Muscle layer of duodenum (tissue), 2 donors: ENCODE measurements around the gene RGCC.

Experiments used
- H3K27ac ChIP-seq: one replicate; pipeline ENCODE4 v1.7.0; 2013; ENCODE audit warnings: mild to moderate bottlenecking, low read length
- H3K27me3 ChIP-seq: one replicate; pipeline ENCODE4 v1.7.0; 2013; ENCODE audit warnings: low read depth, mild to moderate bottlenecking, control low read depth, low read length
- H3K36me3 ChIP-seq, 2 donors: one replicate each; pipeline ENCODE4 v1.7.0; 2013; ENCODE audit warnings: low read length in 2 of 2, control low read depth in 1 of 2, mild to moderate bottlenecking in 1 of 2; ENCODE audit not compliant: insufficient read depth in 2 of 2, control insufficient read depth in 1 of 2
- H3K4me1 ChIP-seq, 2 donors: one replicate each; pipeline ENCODE4 v1.7.0; 2013; ENCODE audit warnings: low read length in 2 of 2, mild to moderate bottlenecking in 2 of 2, control low read depth in 1 of 2, moderate library complexity in 1 of 2; ENCODE audit not compliant: insufficient read depth in 2 of 2, control insufficient read depth in 1 of 2
- H3K4me3 ChIP-seq, 2 donors: one replicate each; pipeline ENCODE4 v1.7.0; 2013; ENCODE audit warnings: low read length in 2 of 2, low read depth in 1 of 2, mild to moderate bottlenecking in 1 of 2
- H3K9me3 ChIP-seq, 2 donors: one replicate each; pipeline ENCODE4 v1.7.0; 2013; ENCODE audit warnings: low read length in 2 of 2, control low read depth in 1 of 2, mild to moderate bottlenecking in 1 of 2; ENCODE audit not compliant: control insufficient read depth in 1 of 2
- donor health status: healthy.

Gene RGCC

GRCh38 chr13:41492432-41493260 lies 35.3 kb downstream of the RGCC start:
- no peaks in the 10 kb centered on the region for H3K27me3 ChIP-seq
- peaks cover 4 to 6% of the 10 kb centered on the region in 2 donors for H3K4me1 ChIP-seq
- peak overlapping the region; percentile 29 for H3K27ac ChIP-seq
- no peaks in the 10 kb centered on the region for H3K36me3 ChIP-seq
- H3K4me3 ChIP-seq, result no peak overlapping the region
- H3K9me3 ChIP-seq, result no peaks in the 10 kb centered on the region

GRCh38 chr13:41494202-41494601 lies 36.9 kb downstream of the RGCC start:
- Histone ChIP-seq H3K27ac (no peak overlapping the region), H3K27me3 (no peaks in the 10 kb centered on the region), H3K36me3 (no peaks in the 10 kb centered on the region), H3K4me1 (peaks cover 4 to 6% of the 10 kb centered on the region in 2 donors), H3K9me3 (no peaks in the 10 kb centered on the region), H3K4me3 (no peak overlapping the region)

- no peak overlapping the region for H3K4me3 ChIP-seq
- H3K27me3 ChIP-seq, result no peaks in the 10 kb centered on the region
- no peaks in the 10 kb centered on the region for H3K9me3 ChIP-seq
- H3K36me3 ChIP-seq, result no peaks in the 10 kb centered on the region
- H3K27ac ChIP-seq, result no peak overlapping the region
- H3K4me1 ChIP-seq, result peaks cover 4 to 6% of the 10 kb centered on the region in 2 donors
Observed at GRCh38 chr13:41495044-41495443, 37.7 kb downstream of the RGCC start.

- Histone ChIP-seq H3K4me3 (no peak overlapping the region), H3K27ac (no peak overlapping the region), H3K27me3 (no peaks in the 10 kb centered on the region), H3K9me3 (no peaks in the 10 kb centered on the region), H3K36me3 (no peaks in the 10 kb centered on the region), H3K4me1 (peaks cover 4 to 6% of the 10 kb centered on the region in 2 donors)
Observed at GRCh38 chr13:41496420-41497234, 39.3 kb downstream of the RGCC start.

- no peaks in the 10 kb centered on the region for H3K36me3 ChIP-seq
- no peaks in the 10 kb centered on the region for H3K9me3 ChIP-seq
- H3K27me3 ChIP-seq, result no peaks in the 10 kb centered on the region
- H3K4me1 ChIP-seq, result peaks cover 2 to 4% of the 10 kb centered on the region in 2 donors
- H3K4me3 ChIP-seq, result no peak overlapping the region
- H3K27ac ChIP-seq, result no peak overlapping the region
Observed at GRCh38 chr13:41497436-41497835, 40.1 kb downstream of the RGCC start.

- Histone ChIP-seq H3K27ac (no peak overlapping the region), H3K36me3 (no peaks in the 10 kb centered on the region), H3K9me3 (peaks cover 0 to 4% of the 10 kb centered on the region in 2 donors), H3K27me3 (no peaks in the 10 kb centered on the region), H3K4me1 (no peaks in the 10 kb centered on the region), H3K4me3 (no peak overlapping the region)
Observed at GRCh38 chr13:41499452-41499851, 42.1 kb downstream of the RGCC start.

- H3K36me3 ChIP-seq, result no peaks in the 10 kb centered on the region
- H3K4me1 ChIP-seq, result no peaks in the 10 kb centered on the region
- H3K27ac ChIP-seq, result no peak overlapping the region
- no peaks in the 10 kb centered on the region for H3K27me3 ChIP-seq
- peaks cover 0 to 4% of the 10 kb centered on the region in 2 donors for H3K9me3 ChIP-seq
- no peak overlapping the region for H3K4me3 ChIP-seq
Observed at GRCh38 chr13:41500511-41500910, 43.2 kb downstream of the RGCC start.

GRCh38 chr13:41501281-41501680 lies 43.9 kb downstream of the RGCC start:
- no peaks in the 10 kb centered on the region for H3K36me3 ChIP-seq
- no peaks in the 10 kb centered on the region for H3K4me1 ChIP-seq
- H3K27me3 ChIP-seq, result no peaks in the 10 kb centered on the region
- no peak overlapping the region for H3K4me3 ChIP-seq
- peaks cover 0 to 4% of the 10 kb centered on the region in 2 donors for H3K9me3 ChIP-seq
- H3K27ac ChIP-seq, result no peak overlapping the region

- Histone ChIP-seq H3K9me3 (peaks cover 0 to 4% of the 10 kb centered on the region in 2 donors), H3K27me3 (no peaks in the 10 kb centered on the region), H3K36me3 (no peaks in the 10 kb centered on the region), H3K27ac (no peak overlapping the region), H3K4me1 (no peaks in the 10 kb centered on the region), H3K4me3 (no peak overlapping the region)
Observed at GRCh38 chr13:41502031-41502430, 44.7 kb downstream of the RGCC start.

- no peak overlapping the region for H3K4me3 ChIP-seq
- H3K36me3 ChIP-seq, result no peaks in the 10 kb centered on the region
- no peaks in the 10 kb centered on the region for H3K4me1 ChIP-seq
- peak overlapping the region; percentile 7 for H3K27ac ChIP-seq
- H3K9me3 ChIP-seq, result peaks cover 0 to 4% of the 10 kb centered on the region in 2 donors
- H3K27me3 ChIP-seq, result no peaks in the 10 kb centered on the region
Observed at GRCh38 chr13:41502673-41503072, 45.3 kb downstream of the RGCC start.

GRCh38 chr13:41503356-41503755 lies 46.0 kb downstream of the RGCC start:
- H3K4me3 ChIP-seq, result no peak overlapping the region
- no peaks in the 10 kb centered on the region for H3K4me1 ChIP-seq
- H3K9me3 ChIP-seq, result peaks cover 0 to 4% of the 10 kb centered on the region in 2 donors
- no peaks in the 10 kb centered on the region for H3K36me3 ChIP-seq
- no peak overlapping the region for H3K27ac ChIP-seq
- no peaks in the 10 kb centered on the region for H3K27me3 ChIP-seq
